Aorta (tissue), 5 donors: ENCODE data around the gene TMEM150C. TPM values are rescaled to one million over a fixed set of nuclear protein-coding genes. Genes with fewer than 3 reads are reported as not detected.
"Not testable (repeated sequence)": the region's sequence is repeated elsewhere in the genome, so short reads cannot be mapped to it uniquely, and the experiment has no call there.

Source experiments
- ATAC-seq: fragments of 200-7000 bp; cut with Tn5 transposase; one replicate; pipeline ENCODE4 v1.9.1; 2022; ENCODE audit warnings: moderate library complexity; ENCODE audit not compliant: low FRiP score
- DNase-seq, 2 donors: peaks; one replicate each; pipeline ENCODE4 v3.0.0-alpha.2; 2020
- H3K27ac ChIP-seq, 2 donors: one replicate each; pipeline ENCODE4 v1.5.1; 2013; ENCODE audit warnings: low read length in 2 of 2, mild to moderate bottlenecking in 2 of 2, moderate library complexity in 2 of 2, control low read depth in 1 of 2, inconsistent platforms in 1 of 2, low read depth in 1 of 2
- H3K27me3 ChIP-seq, 2 donors: one replicate each; pipeline ENCODE4 v1.6.1; 2013; ENCODE audit warnings: control low read depth in 1 of 2, low read length in 1 of 2, mild to moderate bottlenecking in 1 of 2, moderate library complexity in 1 of 2; ENCODE audit not compliant: insufficient read depth in 2 of 2, control insufficient read depth in 1 of 2
- H3K36me3 ChIP-seq, 2 donors: one replicate each; pipeline ENCODE4 v1.6.1; 2013; ENCODE audit warnings: control low read depth in 1 of 2, low read length in 1 of 2, mild to moderate bottlenecking in 1 of 2; ENCODE audit not compliant: insufficient read depth in 2 of 2, control insufficient read depth in 1 of 2
- H3K4me1 ChIP-seq, 2 donors: one replicate each; pipeline ENCODE4 v1.6.1; 2013; ENCODE audit warnings: low read length in 2 of 2, control low read depth in 1 of 2, mild to moderate bottlenecking in 1 of 2, moderate library complexity in 1 of 2; ENCODE audit not compliant: insufficient read depth in 2 of 2, control insufficient read depth in 1 of 2
- H3K4me3 ChIP-seq, 2 donors: one replicate each; pipeline ENCODE4 v1.5.1; 2013; ENCODE audit warnings: low read length in 2 of 2, control low read depth in 1 of 2, mild to moderate bottlenecking in 1 of 2
- H3K9me3 ChIP-seq: one replicate; pipeline ENCODE4 v1.6.1; 2013; ENCODE audit warnings: mild to moderate bottlenecking, low read length; ENCODE audit not compliant: control insufficient read depth
- WGBS, 2 donors: extraction: QIAGEN DNeasy Blood & Tissue Kit; methylation state at CpG; one replicate each; pipeline ENCODE4 v1.1.7; 2013; 5-methylcytosine and 5-hydroxymethylcytosine counted together
- intact Hi-C, 2 donors: fragments of 100-400 bp; cut with DNase I; formaldehyde crosslinking; loops; one replicate each; pipeline versions ENCODE4 v1.14.2 to v1.15.0; 2022
- polyA plus RNA-seq, 2 donors: library from polyadenylated mRNA; stranded (reverse); fragments of 200-250 nt; gene quantifications; one replicate each; pipeline ENCODE4 v1.2.3, GENCODE V29; 2013
- total RNA-seq, 2 donors: library from RNA; stranded (reverse); fragmentation: NEBNext Ultra II Directional; extraction: Animal tissue kit (Norgen Biotek cat#: 25700); gene quantifications; one replicate each; pipeline ENCODE4 v1.2.1, GENCODE V29; 2021
- donor health status: healthy with polysubstance abuse.
- donor health status: Bipolar disorder and iron deficiency.
- donor health status: DM: no; HTN: no; CAD: no.
- donor health status: DM: no; HTN: no; CAD: no.
- donor health status: DM: yes; HTN: yes; CAD: no.

The TMEM150C gene
- total and polyA plus RNA-seq, 4 donors: 0.05 to 6.5 (median 3.5) TPM; not detected in 1

DNA sequence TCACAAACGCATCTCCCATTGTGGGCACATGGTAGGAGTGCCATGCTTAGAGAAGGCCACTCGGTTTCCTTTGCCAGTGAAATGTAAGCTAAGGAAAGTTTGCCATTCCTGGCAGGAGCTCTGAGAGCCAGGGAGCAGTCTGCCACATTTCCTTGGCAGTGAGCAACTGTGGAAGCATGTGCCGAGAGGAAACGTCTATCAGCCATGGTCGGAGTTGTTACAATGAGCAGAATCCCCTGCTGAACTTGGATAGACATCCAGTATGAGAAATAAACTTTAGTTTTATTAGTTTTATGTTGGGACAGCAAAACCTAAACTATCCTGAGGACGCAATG, 80.3 kb downstream of the TMEM150C start:
- Histone ChIP-seq H3K36me3 (no peaks in the 10 kb centered on the region), H3K27ac (no peak overlapping the region), H3K4me1 (no peaks in the 10 kb centered on the region), H3K27me3 (no peaks in the 10 kb centered on the region), H3K4me3 (no peak overlapping the region), H3K9me3 (no peaks in the 10 kb centered on the region)
- WGBS, 2 donors: 11 to 14% methylated on average over 6 of the region's 6 CpGs
- DNase-seq (no peak), ATAC-seq (no peak)
- intact Hi-C loops: no loop called here

DNA sequence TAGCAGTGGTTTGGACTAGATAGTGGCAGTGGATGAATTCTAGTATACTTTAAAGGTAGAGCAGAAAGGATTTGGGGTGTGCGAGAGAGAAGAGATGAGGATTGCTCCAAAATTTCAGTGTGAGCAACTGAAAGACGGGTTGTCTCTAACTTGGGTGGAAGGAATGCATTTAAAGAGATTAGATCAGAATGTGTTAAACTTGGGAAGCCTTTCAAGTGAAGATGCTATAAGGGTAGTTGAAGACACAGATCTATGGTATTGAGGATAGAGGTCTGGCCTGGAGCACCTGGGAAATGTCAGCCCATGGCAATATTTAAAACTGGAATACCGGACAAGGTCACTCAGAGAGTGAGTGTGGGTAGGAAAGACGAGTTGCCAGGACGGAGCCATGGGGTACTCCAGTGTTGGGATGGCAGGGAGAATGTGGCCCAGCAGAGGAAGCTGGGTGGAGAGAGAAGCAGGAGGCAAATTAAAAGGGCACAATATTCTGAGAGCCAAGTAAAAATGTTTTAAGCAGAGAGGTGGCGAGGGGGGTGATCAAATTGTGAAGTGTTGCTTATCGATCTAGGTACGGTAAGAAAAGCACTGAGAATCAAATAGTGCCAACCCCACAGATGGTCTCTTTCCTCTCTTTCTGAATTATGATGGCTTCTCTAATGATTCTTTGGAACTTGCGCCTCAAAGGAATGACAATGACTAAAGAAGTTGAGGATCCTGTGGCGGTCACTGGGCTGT, 80.8 kb downstream of the TMEM150C start:
- Histone ChIP-seq H3K4me1 (no peaks in the 10 kb centered on the region), H3K27me3 (no peaks in the 10 kb centered on the region), H3K4me3 (no peak overlapping the region), H3K36me3 (no peaks in the 10 kb centered on the region), H3K9me3 (no peaks in the 10 kb centered on the region), H3K27ac (no peak overlapping the region)
- intact Hi-C loops: no loop called here
- ATAC-seq (no peak), DNase-seq (no peak)
- 85 to 93% methylated on average over 10 of the region's 10 CpGs for WGBS, 2 donors

DNA sequence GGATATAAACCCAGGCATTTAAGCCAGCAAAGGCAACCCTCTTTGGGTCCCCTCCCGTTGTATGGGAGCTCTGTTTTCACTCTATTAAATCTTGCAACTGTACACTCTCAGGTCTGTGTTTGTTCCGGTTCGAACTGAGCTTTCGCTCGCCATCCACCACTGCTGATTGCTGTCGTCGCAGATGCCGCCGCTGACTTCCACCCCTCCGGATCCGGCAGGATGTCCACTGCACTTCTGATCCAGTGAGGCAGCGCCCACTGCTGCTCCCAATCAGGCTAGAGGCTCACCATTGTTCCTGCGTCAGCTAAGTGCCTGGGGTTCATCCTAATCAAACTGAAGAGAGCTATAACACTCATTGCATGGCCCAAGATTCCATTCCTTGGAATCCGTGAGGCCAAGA, 82.2 kb downstream of the TMEM150C start:
- no peaks in the 10 kb centered on the region for H3K27me3 ChIP-seq
- ATAC-seq: no peak
- DNase-seq: no peak
- no peaks in the 10 kb centered on the region for H3K9me3 ChIP-seq
- intact Hi-C loops: no loop called here
- no peaks in the 10 kb centered on the region for H3K4me1 ChIP-seq
- H3K27ac ChIP-seq: no peak overlapping the region
- H3K36me3 ChIP-seq: no peaks in the 10 kb centered on the region
- no peak overlapping the region for H3K4me3 ChIP-seq
- 95 to 97% methylated on average over 14 of the region's 14 CpGs for WGBS, 2 donors

DNA sequence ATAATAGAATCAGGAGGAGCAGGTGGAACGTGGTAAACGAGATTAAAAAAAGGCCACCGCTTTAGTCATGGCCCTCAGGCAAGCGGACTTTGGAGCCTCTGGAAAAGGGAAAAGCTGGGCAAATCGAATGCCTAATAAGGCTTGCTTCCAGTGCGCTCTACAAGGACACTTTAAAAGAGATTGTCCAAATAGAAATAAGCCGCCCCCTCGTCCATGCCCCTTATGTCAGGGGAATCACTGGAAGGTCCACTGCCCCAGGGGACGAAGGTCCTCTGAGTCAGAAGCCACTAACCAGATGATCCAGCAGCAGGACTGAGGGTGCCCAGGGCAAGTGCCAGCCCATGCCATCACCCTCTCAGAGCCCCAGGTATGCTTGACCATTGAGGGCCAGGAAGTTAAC, 84.3 kb downstream of the TMEM150C start:
- H3K27ac ChIP-seq, ATAC-seq, H3K36me3 ChIP-seq, H3K9me3 ChIP-seq, H3K4me3 ChIP-seq, H3K27me3 ChIP-seq, H3K4me1 ChIP-seq, intact Hi-C loops, DNase-seq: not testable (repeated sequence)
- WGBS, 2 donors: 90 to 94% methylated on average over 9 of the region's 9 CpGs

DNA sequence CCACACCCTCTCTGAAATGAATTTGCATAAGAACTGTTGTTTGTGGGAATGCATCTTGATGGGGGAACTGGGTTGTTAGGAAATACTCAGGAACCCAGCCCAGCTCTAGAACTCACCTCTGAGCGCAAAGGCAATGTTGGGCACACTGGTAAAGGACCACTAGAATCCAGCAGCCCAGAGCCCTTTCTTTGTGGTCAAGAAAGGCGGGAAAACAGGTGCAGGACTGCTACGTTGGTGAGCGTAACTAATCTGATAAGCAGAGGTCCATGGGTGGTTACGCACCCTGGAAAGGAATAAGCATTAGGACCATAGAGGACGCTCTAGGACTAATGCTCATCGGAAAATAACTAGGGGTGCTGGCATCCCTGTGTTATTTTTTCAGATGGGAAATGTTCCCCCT, 85.9 kb downstream of the TMEM150C start:
- H3K27ac ChIP-seq, H3K4me3 ChIP-seq, DNase-seq, intact Hi-C loops, H3K4me1 ChIP-seq, H3K9me3 ChIP-seq, ATAC-seq, H3K27me3 ChIP-seq, H3K36me3 ChIP-seq: not testable (repeated sequence)
- WGBS, 2 donors: 90 to 92% methylated on average over 7 of the region's 7 CpGs

DNA sequence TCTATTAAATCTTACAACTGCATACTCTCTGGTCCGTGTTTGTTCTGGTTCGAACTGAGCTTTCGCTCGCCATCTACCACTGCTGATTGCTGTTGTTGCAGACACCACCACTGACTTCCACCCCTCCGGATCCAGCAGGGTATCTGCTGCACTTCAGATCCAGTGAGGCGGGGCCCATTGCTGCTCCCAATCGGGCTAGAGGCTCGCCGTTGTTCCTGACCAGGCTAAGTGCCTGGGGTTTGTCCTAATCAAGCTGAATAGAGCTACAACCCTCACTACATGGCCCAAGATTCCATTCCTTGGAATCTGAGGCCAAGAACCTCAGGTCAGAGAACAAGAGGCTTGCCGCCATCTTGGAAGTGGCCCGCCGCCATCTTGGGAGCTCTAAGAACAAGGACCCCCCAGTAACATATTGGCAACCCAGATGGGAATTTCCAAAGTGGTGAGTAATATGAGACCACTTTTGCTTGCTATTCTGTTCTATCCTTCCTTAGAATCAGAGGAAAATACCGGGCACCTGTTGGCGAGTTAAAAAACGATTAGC, 88.1 kb downstream of the TMEM150C start:
- ATAC-seq (no peak), DNase-seq (no peak)
- intact Hi-C loops: no loop called here
- H3K9me3 ChIP-seq: no peaks in the 10 kb centered on the region
- H3K36me3 ChIP-seq: no peaks in the 10 kb centered on the region
- WGBS, 2 donors: 92 to 96% methylated on average over 15 of the region's 15 CpGs
- H3K4me3 ChIP-seq: no peak overlapping the region
- H3K27ac ChIP-seq: no peak overlapping the region
- H3K27me3 ChIP-seq: no peaks in the 10 kb centered on the region
- no peaks in the 10 kb centered on the region for H3K4me1 ChIP-seq

DNA sequence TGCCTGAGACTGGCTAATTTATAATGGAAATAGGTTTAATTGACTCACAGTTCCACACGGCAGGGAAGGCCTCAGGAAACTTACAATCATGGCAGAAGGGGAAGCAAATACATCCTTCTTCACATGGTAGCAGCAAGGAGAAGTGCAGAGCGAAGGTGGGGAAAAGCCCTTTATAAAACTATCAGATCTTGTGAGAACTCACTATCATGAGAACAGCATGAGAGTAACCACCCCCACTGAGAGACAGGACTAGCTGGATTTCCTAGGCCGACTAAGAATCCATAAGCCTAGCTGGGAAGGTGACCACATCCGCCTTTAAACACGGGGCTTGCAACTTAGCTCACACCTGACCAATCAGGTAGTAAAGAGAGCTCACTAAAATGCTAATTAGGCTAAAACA, 88.7 kb downstream of the TMEM150C start:
- H3K36me3 ChIP-seq, H3K27me3 ChIP-seq, H3K9me3 ChIP-seq, intact Hi-C loops, H3K4me3 ChIP-seq, DNase-seq, H3K4me1 ChIP-seq, H3K27ac ChIP-seq, ATAC-seq: not testable (repeated sequence)
- 56 to 78% methylated on average over 5 of the region's 5 CpGs for WGBS, 2 donors

DNA sequence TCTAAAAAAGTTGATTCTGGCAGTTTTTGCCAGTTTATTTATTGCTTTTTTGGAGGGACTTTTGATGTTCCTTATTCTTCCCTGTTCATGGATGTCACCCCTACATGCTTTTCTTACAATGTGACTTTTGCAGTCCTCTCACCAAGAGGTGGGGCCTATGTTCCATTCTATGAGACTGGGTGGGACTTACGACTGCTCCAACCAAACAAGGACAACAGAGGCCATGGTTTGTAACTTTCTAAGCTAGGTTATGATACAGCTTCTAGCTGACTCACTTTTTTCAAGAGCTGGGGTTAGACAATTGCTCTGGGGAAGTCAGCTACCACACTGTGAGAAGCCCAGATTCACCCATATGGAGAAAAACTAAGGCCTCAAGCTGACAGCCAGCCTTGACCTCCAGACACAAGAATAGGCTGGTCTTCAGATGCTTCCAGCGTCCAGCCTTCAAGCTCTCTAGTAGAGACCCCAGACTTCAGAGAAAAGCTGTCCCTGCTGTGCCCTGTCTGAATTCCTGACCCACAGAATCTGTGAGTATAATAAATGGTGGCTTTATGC, 91.9 kb downstream of the TMEM150C start:
- Histone ChIP-seq H3K27ac (no peak overlapping the region), H3K4me3 (no peak overlapping the region), H3K27me3 (no peaks in the 10 kb centered on the region), H3K4me1 (no peaks in the 10 kb centered on the region), H3K9me3 (no peaks in the 10 kb centered on the region), H3K36me3 (no peaks in the 10 kb centered on the region)
- DNase-seq (no peak), ATAC-seq (peak; percentile 59)
- intact Hi-C loops: loop anchor here in 1 of 2 donors (10.0 kb wide), 2 partner anchors 335 to 1165 kb away; no protein-coding TSS in a partner anchor
- 61 to 66% methylated on average over 2 of the region's 2 CpGs for WGBS, 2 donors

DNA sequence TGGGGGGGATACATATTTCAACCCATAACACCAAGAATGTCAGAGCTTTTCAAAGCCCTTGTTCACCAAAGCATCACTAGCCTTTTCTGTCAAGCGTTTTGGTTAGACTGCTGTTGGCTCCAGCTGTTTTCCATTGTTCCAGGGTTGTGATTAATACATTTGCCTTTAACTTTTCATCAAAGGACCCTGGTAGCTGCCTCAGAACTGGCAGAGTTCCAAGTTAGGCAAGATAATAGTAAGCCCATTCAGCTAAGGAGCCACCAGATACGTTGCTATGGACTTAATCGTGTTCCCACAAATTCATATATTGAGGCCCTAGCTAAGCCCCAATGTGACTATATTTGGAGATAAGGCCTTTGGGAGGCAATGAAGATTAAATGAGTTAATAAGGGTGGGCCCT, 94.3 kb downstream of the TMEM150C start:
- ATAC-seq (no peak), DNase-seq (no peak)
- Histone ChIP-seq H3K4me3 (no peak overlapping the region), H3K27ac (no peak overlapping the region), H3K27me3 (no peaks in the 10 kb centered on the region), H3K4me1 (no peaks in the 10 kb centered on the region), H3K36me3 (no peaks in the 10 kb centered on the region), H3K9me3 (no peaks in the 10 kb centered on the region)
- intact Hi-C loops: loop anchor here in 1 of 2 donors (10.0 kb wide), 2 partner anchors 337 to 1167 kb away; no protein-coding TSS in a partner anchor
- 48 to 59% methylated on average over 3 of the region's 3 CpGs for WGBS, 2 donors
